HG03342 (cell line): ENCODE measurements around the gene SBK1.

Experiments
- ATAC-seq: cut with Tn5 transposase; IDR thresholded peaks from one replicate; pipeline ENCODE4 v1.9.1; 2021; ENCODE audit warnings: mild to moderate bottlenecking, moderate library complexity; ENCODE audit not compliant: unreplicated experiment

The SBK1 gene

GRCh38 chr16:28280881-28281836, 11.2 kb upstream of the SBK1 start:
- no peak for ATAC-seq

GRCh38 chr16:28282045-28282444, 10.3 kb upstream of the SBK1 start:
- ATAC-seq = no peak

- no peak for ATAC-seq
These were observed 9.2 kb upstream of the SBK1 start for GRCh38 chr16:28283173-28283572.

GRCh38 chr16:28283798-28284577, 8.3 kb upstream of the SBK1 start:
- no peak for ATAC-seq

GRCh38 chr16:28285649-28286048, 6.7 kb upstream of the SBK1 start:
- no peak for ATAC-seq

GRCh38 chr16:28288114-28288513, 4.2 kb upstream of the SBK1 start:
- no peak for ATAC-seq

GRCh38 chr16:28289048-28289447, 3.3 kb upstream of the SBK1 start:
- no peak for ATAC-seq

- ATAC-seq = no peak
These were observed 2.1 kb upstream of the SBK1 start for GRCh38 chr16:28289939-28290858.

- no peak for ATAC-seq
These were observed 1.5 kb upstream of the SBK1 start for GRCh38 chr16:28290859-28291254.

GRCh38 chr16:28292731-28293600, 641 bp downstream of the SBK1 start:
- no peak for ATAC-seq

- ATAC-seq = no peak
These were observed 1.3 kb downstream of the SBK1 start for GRCh38 chr16:28293601-28293960.

GRCh38 chr16:28294201-28294600, 1.9 kb downstream of the SBK1 start:
- ATAC-seq = no peak

GRCh38 chr16:28295276-28295675, 3.0 kb downstream of the SBK1 start:
- no peak for ATAC-seq

- ATAC-seq = no peak
These were observed 5.0 kb downstream of the SBK1 start for GRCh38 chr16:28297308-28297707.

- ATAC-seq = no peak
These were observed 5.6 kb downstream of the SBK1 start for GRCh38 chr16:28297784-28298510.

- ATAC-seq = no peak
These were observed 6.2 kb downstream of the SBK1 start for GRCh38 chr16:28298511-28298878.

GRCh38 chr16:28300327-28300726, 8.0 kb downstream of the SBK1 start:
- no peak for ATAC-seq

- ATAC-seq = no peak
These were observed 8.8 kb downstream of the SBK1 start for GRCh38 chr16:28301154-28301553.

- ATAC-seq = no peak
These were observed 9.3 kb downstream of the SBK1 start for GRCh38 chr16:28301620-28302019.
